ENCODE data around the gene PLAAT3.
A peak's percentile ranks its signal among the peaks of the same experiment; 100 is the strongest.

The PLAAT3 gene

GRCh38 chr11:63537293-63538101 lies 76.7 kb downstream of the PLAAT3 start:
- DNase-seq (ENCODE audit: low read depth, low spot score) = peak; percentile 95
- H3K4me3 ChIP-seq (ENCODE audit: low read depth, low read length) = peak overlapping the region; percentile 42

GRCh38 chr11:63536669-63537292 lies 77.5 kb downstream of the PLAAT3 start, which contains the start of gene PLAAT4:
Gene PLAAT4 (plus strand): TSS chr11:63536808. CDS start chr11:63536869, 61 bp downstream.
- H3K4me3 ChIP-seq (ENCODE audit: low read depth, low read length) = peak within 1 kb of the TSS; percentile 42
- DNase-seq (ENCODE audit: low read depth, low spot score) = peak; percentile 81
- in situ Hi-C loops (cut with HindIII; ENCODE audit: low sequenced_read_pairs) = no loop called here
- peak; percentile 28 for TF ChIP-seq CTCF (IDR thresholded peaks at IDR 0.05; ENCODE audit: low read depth, low read length)

More at GRCh38 chr11:63537293-63538101, 76.7 kb downstream of the PLAAT3 start:
- in situ Hi-C loops (cut with HindIII; ENCODE audit: low sequenced_read_pairs) = no loop called here
- TF ChIP-seq CTCF (IDR thresholded peaks at IDR 0.05; ENCODE audit: low read depth, low read length) = no peak

GRCh38 chr11:63535734-63536133 lies 78.5 kb downstream of the PLAAT3 start:
- no peak for TF ChIP-seq CTCF (IDR thresholded peaks at IDR 0.05; ENCODE audit: low read depth, low read length)
- DNase-seq (ENCODE audit: low read depth, low spot score) = no peak
- in situ Hi-C loops (cut with HindIII; ENCODE audit: low sequenced_read_pairs) = no loop called here

GRCh38 chr11:63534895-63535461 lies 79.3 kb downstream of the PLAAT3 start:
- in situ Hi-C loops (cut with HindIII; ENCODE audit: low sequenced_read_pairs) = no loop called here
- no peak for DNase-seq (ENCODE audit: low read depth, low spot score)
- H3K4me3 ChIP-seq (ENCODE audit: low read depth, low read length) = no peak overlapping the region
- no peak for TF ChIP-seq CTCF (IDR thresholded peaks at IDR 0.05; ENCODE audit: low read depth, low read length)

More at GRCh38 chr11:63535734-63536133, 78.5 kb downstream of the PLAAT3 start:
- H3K4me3 ChIP-seq (ENCODE audit: low read depth, low read length) = no peak overlapping the region

- DNase-seq (ENCODE audit: low read depth, low spot score) = no peak
- no peak for TF ChIP-seq CTCF (IDR thresholded peaks at IDR 0.05; ENCODE audit: low read depth, low read length)
- H3K4me3 ChIP-seq (ENCODE audit: low read depth, low read length) = no peak overlapping the region
- in situ Hi-C loops (cut with HindIII; ENCODE audit: low sequenced_read_pairs) = no loop called here
These were observed 80.2 kb downstream of the PLAAT3 start for GRCh38 chr11:63534076-63534475.

GRCh38 chr11:63532799-63533475 lies 81.3 kb downstream of the PLAAT3 start:
- DNase-seq (ENCODE audit: low read depth, low spot score) = no peak
- in situ Hi-C loops (cut with HindIII; ENCODE audit: low sequenced_read_pairs) = no loop called here
- H3K4me3 ChIP-seq (ENCODE audit: low read depth, low read length) = no peak overlapping the region
- TF ChIP-seq CTCF (IDR thresholded peaks at IDR 0.05; ENCODE audit: low read depth, low read length) = no peak

Data from astrocyte of the spinal cord (primary cell).